Endothelial cell of umbilical vein (primary cell): ENCODE results near the gene IQSEC2. TPM values are rescaled to one million over a fixed set of nuclear protein-coding genes. Genes with fewer than 3 reads are reported as not detected.

ENCODE experiments used
- BruUV-seq: library from RNA; stranded (reverse); fragments of 400-500 nt; replicated peaks from 2 replicates; lab custom pipeline; 2021; lab: Mats Ljungman, UMichigan
- CTCF ChIA-PET: fragments of 300-600, 350-600 bp; sonication (Branson Sonifier 250); formaldehyde crosslinking; loops from one replicate; lab custom pipeline; 2021; ENCODE audit warnings: antibody characterized with exemption, inconsistent platforms; lab: Charles Lee
- POLR2A ChIA-PET: fragments of 300-600, 350-600 bp; sonication (Branson Sonifier 250); formaldehyde crosslinking; loops from one replicate; lab custom pipeline; 2021; ENCODE audit warnings: antibody characterized with exemption, inconsistent platforms; lab: Charles Lee
- DNase-seq: peaks from one replicate; pipeline ENCODE4 v3.0.0-alpha.2; 2011; ENCODE audit warnings: low read depth, low spot score
- FAIRE-seq: peaks from 2 replicates; lab custom pipeline; 2011; peaks lifted over from hg19 to GRCh38; lab: Jason Lieb, UNC
- H2AFZ ChIP-seq: 2 replicates; pipeline ENCODE4 v1.6.0; 2012; ENCODE audit warnings: low read depth, low read length, control low read depth, inconsistent platforms
- H3K27ac ChIP-seq: 2 replicates; pipeline ENCODE4 v1.5.1; 2011; ENCODE audit warnings: low read depth, mild to moderate bottlenecking, control low read depth, low read length, moderate library complexity; ENCODE audit not compliant: insufficient read depth
- H3K27me3 ChIP-seq, 2 experiments: 2 replicates each; pipeline versions ENCODE4 v1.6.0 to v1.6.1; 2011; ENCODE audit warnings: low read length in 2 of 2, mixed read lengths in 1 of 2; ENCODE audit not compliant: control insufficient read depth in 2 of 2, insufficient read depth in 2 of 2
- H3K36me3 ChIP-seq, 2 experiments: 2 replicates in 1 of 2; 3 replicates in 1 of 2; pipeline ENCODE4 v1.5.1; 2011; ENCODE audit warnings: low read length in 2 of 2, mild to moderate bottlenecking in 1 of 2, moderate library complexity in 1 of 2; ENCODE audit not compliant: control insufficient read depth in 2 of 2, insufficient read depth in 2 of 2; ENCODE audit errors: extremely low read depth in 1 of 2
- H3K4me1 ChIP-seq: 3 replicates; pipeline ENCODE4 v1.5.1; 2011; ENCODE audit warnings: mild to moderate bottlenecking, low read length; ENCODE audit not compliant: control insufficient read depth, insufficient read depth; ENCODE audit errors: extremely low read depth
- H3K4me2 ChIP-seq: 2 replicates; pipeline ENCODE4 v1.6.1; 2011; ENCODE audit warnings: low read length, control low read depth, mixed read lengths; ENCODE audit not compliant: insufficient read depth
- H3K4me3 ChIP-seq, 3 experiments: fragments of 200-600 bp in 1 of 3; sonication (generic), shearing (Covaris generic) in 1 of 3; replicated peaks in 1 of 3; 2 replicates each; pipeline ENCODE4 v1.5.1; 2011 to 2016; ENCODE audit warnings: control low read depth in 3 of 3, low read length in 3 of 3, mild to moderate bottlenecking in 2 of 3, inconsistent platforms in 1 of 3, low read depth in 1 of 3, moderate library complexity in 1 of 3; ENCODE audit not compliant: insufficient read depth in 1 of 3
- H3K79me2 ChIP-seq: 2 replicates; pipeline ENCODE4 v1.6.0; 2012; ENCODE audit warnings: low read length, inconsistent platforms; ENCODE audit not compliant: control insufficient read depth, insufficient read depth
- H3K9ac ChIP-seq: replicated peaks from 2 replicates; pipeline ENCODE3; 2011; ENCODE audit warnings: low read length, control low read depth; ENCODE audit not compliant: insufficient read depth; ENCODE audit errors: extremely low read depth
- H3K9me1 ChIP-seq: replicated peaks from 3 replicates; pipeline ENCODE4 v1.6.0; 2011; ENCODE audit warnings: mild to moderate bottlenecking, low read length; ENCODE audit not compliant: control insufficient read depth, insufficient read depth; ENCODE audit errors: extremely low read depth
- H3K9me3 ChIP-seq: replicated peaks from 2 replicates; pipeline ENCODE4 v1.5.1; 2012; ENCODE audit warnings: low read length, inconsistent platforms; ENCODE audit not compliant: control insufficient read depth, insufficient read depth
- H4K20me1 ChIP-seq: replicated peaks from 2 replicates; pipeline ENCODE3; 2011; ENCODE audit warnings: mild to moderate bottlenecking, low read length; ENCODE audit not compliant: control insufficient read depth, insufficient read depth; ENCODE audit errors: extremely low read depth
- EZH2 ChIP-seq: IDR thresholded peaks from 2 replicates; pipeline ENCODE4 v1.6.1; 2012; ENCODE audit warnings: borderline replicate concordance, low read depth, mild to moderate bottlenecking, moderate library complexity, low read length, inconsistent platforms; ENCODE audit not compliant: severe bottlenecking
- GATA2 ChIP-seq: IDR thresholded peaks from 2 replicates; pipeline ENCODE4 v1.7.0; 2011; ENCODE audit warnings: low read depth, mild to moderate bottlenecking, moderate library complexity, mixed read lengths, low read length; ENCODE audit not compliant: insufficient read length, insufficient read depth
- JUN ChIP-seq: IDR thresholded peaks from 2 replicates; pipeline ENCODE4 v1.6.1; 2011; ENCODE audit warnings: borderline replicate concordance, low read depth; ENCODE audit not compliant: insufficient read length, insufficient read depth
- MYC ChIP-seq: IDR thresholded peaks from one replicate; pipeline ENCODE4 v1.6.1; 2011; ENCODE audit warnings: mild to moderate bottlenecking, low read depth, low read length
- POLR2A ChIP-seq: IDR thresholded peaks from 2 replicates; pipeline ENCODE4 v1.6.1; 2012; ENCODE audit warnings: low read depth, mild to moderate bottlenecking, control low read depth, low read length
- dilution Hi-C: fragments of 300-500 bp; cut with MboI; formaldehyde crosslinking; loops from one replicate; pipeline ENCODE4 v1.15.0; 2019; ENCODE audit warnings: low sequenced_read_pairs; ENCODE audit not compliant: extremely low pct_ligation_motif_present
- intact Hi-C: fragments of 100-400 bp; cut with micrococcal nuclease; formaldehyde crosslinking; loops from one replicate; pipeline ENCODE4 v1.10.0; 2022
- polyA plus RNA-seq, 4 experiments: library from polyadenylated mRNA; depleted of rRNA in 3 of 4; stranded (reverse) in 3 of 4; unstranded in 1 of 4; fragments of >200 nt; gene quantifications; 2 replicates each; pipeline versions ENCODE4 v1.2.1 to v1.2.3, GENCODE V29; 2011 to 2012; ENCODE audit warnings: missing spikeins in 1 of 4
- total RNA-seq: library from RNA; stranded (reverse); gene quantifications from 2 replicates; pipeline ENCODE4 v1.2.3, GENCODE V29; 2021
- TF ChIP-seq, protein P1 (sequence below): IDR thresholded peaks from 2 replicates; pipeline ENCODE4 v1.6.1; 2011; ENCODE audit not compliant: insufficient read depth, insufficient read length
- TF ChIP-seq, protein P2 (sequence below), 2 donors: IDR thresholded peaks; 1 replicate in 1 of 2; 2 replicates in 1 of 2; pipeline ENCODE4 v1.5.1; 2011; ENCODE audit warnings: low read length in 2 of 2, mild to moderate bottlenecking in 2 of 2, moderate library complexity in 2 of 2, control low read depth in 1 of 2, inconsistent platforms in 1 of 2, low read depth in 1 of 2; ENCODE audit not compliant: insufficient read depth in 1 of 2; ENCODE audit errors: extremely low read depth in 1 of 2

Gene IQSEC2
- total and polyA plus RNA-seq, 2 donors (not counting 3 experiments of a cell fraction or from before 2014, with no cell fraction given): 5.4 to 9.9 TPM

DNA sequence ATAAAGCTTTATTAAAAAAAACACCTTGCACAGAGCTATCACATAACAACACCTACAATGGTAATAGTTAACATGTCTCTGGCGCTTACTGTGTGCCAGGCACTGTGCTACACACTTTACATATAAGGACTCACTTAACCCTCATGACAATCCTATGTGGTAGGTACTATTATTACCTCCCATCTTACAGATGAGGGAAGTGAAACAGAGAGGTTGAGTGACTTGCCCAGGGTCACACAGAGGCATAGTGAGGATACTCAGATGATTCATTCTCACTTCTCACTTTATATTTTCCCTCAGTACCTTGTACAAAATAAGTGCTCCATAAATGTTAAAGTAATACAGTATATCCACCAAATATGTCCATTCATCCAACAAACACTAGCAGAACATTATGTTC is 43.4 kb upstream of the IQSEC2 start:
- Histone ChIP-seq H3K9me3 (no peaks in the 10 kb centered on the region), H3K36me3 (no peaks in the 10 kb centered on the region), H3K4me2 (no peak overlapping the region), H3K9ac (no peak overlapping the region), H3K27ac (no peak overlapping the region), H3K9me1 (no peaks in the 10 kb centered on the region), H2AFZ (no peak overlapping the region), H3K4me3 (no peak overlapping the region), H4K20me1 (no peaks in the 10 kb centered on the region), H3K4me1 (peaks cover 21% of the 10 kb centered on the region), H3K27me3 (peaks cover 32 to 36% of the 10 kb centered on the region in 2 experiments), H3K79me2 (no peaks in the 10 kb centered on the region)
- TF ChIP-seq POLR2A: no peak
- TF ChIP-seq GATA2: no peak
- no peak for TF ChIP-seq MYC
- TF ChIP-seq JUN: no peak
- TF ChIP-seq, protein P1, sequence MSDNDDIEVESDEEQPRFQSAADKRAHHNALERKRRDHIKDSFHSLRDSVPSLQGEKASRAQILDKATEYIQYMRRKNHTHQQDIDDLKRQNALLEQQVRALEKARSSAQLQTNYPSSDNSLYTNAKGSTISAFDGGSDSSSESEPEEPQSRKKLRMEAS: no peak
- TF ChIP-seq, protein P2, sequence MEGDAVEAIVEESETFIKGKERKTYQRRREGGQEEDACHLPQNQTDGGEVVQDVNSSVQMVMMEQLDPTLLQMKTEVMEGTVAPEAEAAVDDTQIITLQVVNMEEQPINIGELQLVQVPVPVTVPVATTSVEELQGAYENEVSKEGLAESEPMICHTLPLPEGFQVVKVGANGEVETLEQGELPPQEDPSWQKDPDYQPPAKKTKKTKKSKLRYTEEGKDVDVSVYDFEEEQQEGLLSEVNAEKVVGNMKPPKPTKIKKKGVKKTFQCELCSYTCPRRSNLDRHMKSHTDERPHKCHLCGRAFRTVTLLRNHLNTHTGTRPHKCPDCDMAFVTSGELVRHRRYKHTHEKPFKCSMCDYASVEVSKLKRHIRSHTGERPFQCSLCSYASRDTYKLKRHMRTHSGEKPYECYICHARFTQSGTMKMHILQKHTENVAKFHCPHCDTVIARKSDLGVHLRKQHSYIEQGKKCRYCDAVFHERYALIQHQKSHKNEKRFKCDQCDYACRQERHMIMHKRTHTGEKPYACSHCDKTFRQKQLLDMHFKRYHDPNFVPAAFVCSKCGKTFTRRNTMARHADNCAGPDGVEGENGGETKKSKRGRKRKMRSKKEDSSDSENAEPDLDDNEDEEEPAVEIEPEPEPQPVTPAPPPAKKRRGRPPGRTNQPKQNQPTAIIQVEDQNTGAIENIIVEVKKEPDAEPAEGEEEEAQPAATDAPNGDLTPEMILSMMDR (IDR thresholded peaks at IDR 0.05; ENCODE audit: extremely low read depth in 1 of 2, insufficient read depth in 1 of 2, low read depth in 1 of 2, low read length in 2 of 2): no peak
- TF ChIP-seq EZH2: no peak
- DNase-seq (no peak), FAIRE-seq (no peak)
- intact Hi-C loops (no loop called here), dilution Hi-C loops (no loop called here)
- BruUV-seq: no TSS peak
- POLR2A ChIA-PET: no interaction called here
- CTCF ChIA-PET: no interaction called here
